ENCODE data around the gene S1PR4. TPM values are rescaled to one million over a fixed set of nuclear protein-coding genes. Genes with fewer than 3 reads are reported as not detected.

Gene S1PR4
- total and polyA plus RNA-seq, 2 of the 8 experiments (the other 6 are each of a cell fraction or from before 2014, with no cell fraction given): not detected

- H3K4me3 ChIP-seq (ENCODE audit: extremely low read depth in 1 of 4, insufficient read depth in 2 of 4, low read depth in 3 of 4, low read length in 4 of 4): no peak overlapping the region; a peak in 1 of 8 replicates
- H3K27me3 ChIP-seq (replicated peaks in 1 of 4; ENCODE audit: control insufficient read depth in 3 of 4, extremely low read depth in 1 of 4, insufficient read depth in 3 of 4, low read length in 3 of 4): no peaks in the 10 kb centered on the region; a peak in 1 of 7 replicates
- no peak overlapping the region for H2AK5ac ChIP-seq (ENCODE audit: low read depth, low read length)
- H3K14ac ChIP-seq (ENCODE audit: insufficient read length): no peak overlapping the region
- H3K27ac ChIP-seq (ENCODE audit: low read depth, low read length): no peak overlapping the region
- no peak overlapping the region for H3K23ac ChIP-seq (ENCODE audit: insufficient read length)
- H3K4ac ChIP-seq (replicated peaks; ENCODE audit: insufficient read length, low read depth, low read length): no peak overlapping the region
- H4K91ac ChIP-seq (replicated peaks; ENCODE audit: insufficient read length, low read length): no peak overlapping the region
- no peak overlapping the region for H2BK12ac ChIP-seq (ENCODE audit: low read depth, low read length)
- no peak overlapping the region for H2BK120ac ChIP-seq (replicated peaks; ENCODE audit: low read depth, low read length)
- DNase-seq (ENCODE audit: low read depth in 1 of 2, low spot score in 2 of 2): no peak
- H2AFZ ChIP-seq (ENCODE audit: low read length): no peak overlapping the region
- CTCF ChIA-PET (ENCODE audit: partially characterized antibody): interaction anchor here (0.6 to 2.0 kb wide), 11 partner anchors 11 to 214 kb away, joined by 3 to 8 read pairs (median 3); no protein-coding TSS in a partner anchor
- no peak overlapping the region; a peak in 1 of 7 replicates for H3K9ac ChIP-seq (replicated peaks in 1 of 4; ENCODE audit: extremely low read depth in 1 of 4, low read depth in 3 of 4, low read length in 3 of 4)
- no peak overlapping the region for H3K4me2 ChIP-seq (ENCODE audit: insufficient read depth in 1 of 2, low read depth in 2 of 2, low read length in 2 of 2)
- 81% methylated on average over 9 of the region's 9 CpGs; no CpG with 5 or more reads in 1 of the 2 experiments for WGBS, 2 experiments (ENCODE audit: extremely low coverage in 1 of 2, insufficient coverage in 1 of 2, insufficient read length in 1 of 2, insufficient replicate concordance in 2 of 2, low coverage in 1 of 2, low lambda C conversion rate in 2 of 2, missing lambda C conversion rate in 1 of 2)
- no peak overlapping the region for H2BK15ac ChIP-seq (ENCODE audit: low read length)
- H3K23me2 ChIP-seq (ENCODE audit: low read depth, low read length): peaks cover 16% of the 10 kb centered on the region; the same call in 1 of the 2 replicates
- no peak overlapping the region for H3K18ac ChIP-seq (ENCODE audit: extremely low read depth, low read length)
- no peak for TF ChIP-seq ZNF274 (IDR thresholded peaks at IDR 0.05; ENCODE audit: borderline replicate concordance, extremely low read depth, low read length)
- no peak for TF ChIP-seq SUZ12 (IDR thresholded peaks at IDR 0.05; ENCODE audit: low read length)
- TF ChIP-seq SRF (IDR thresholded peaks at IDR 0.05; ENCODE audit: low read depth, low read length): no peak
- no peak for TF ChIP-seq TEAD4 (IDR thresholded peaks at IDR 0.05; ENCODE audit: low read depth, low read length)
- TF ChIP-seq KDM4A (IDR thresholded peaks at IDR 0.05; ENCODE audit: low read depth, low read length, severe bottlenecking): no peak
- TF ChIP-seq SP1 (IDR thresholded peaks at IDR 0.05; ENCODE audit: low read depth, low read length): no peak
- no peak for TF ChIP-seq BCL11A (IDR thresholded peaks at IDR 0.05; ENCODE audit: low read depth in 2 of 2, low read length in 2 of 2)
- TF ChIP-seq, protein P1, sequence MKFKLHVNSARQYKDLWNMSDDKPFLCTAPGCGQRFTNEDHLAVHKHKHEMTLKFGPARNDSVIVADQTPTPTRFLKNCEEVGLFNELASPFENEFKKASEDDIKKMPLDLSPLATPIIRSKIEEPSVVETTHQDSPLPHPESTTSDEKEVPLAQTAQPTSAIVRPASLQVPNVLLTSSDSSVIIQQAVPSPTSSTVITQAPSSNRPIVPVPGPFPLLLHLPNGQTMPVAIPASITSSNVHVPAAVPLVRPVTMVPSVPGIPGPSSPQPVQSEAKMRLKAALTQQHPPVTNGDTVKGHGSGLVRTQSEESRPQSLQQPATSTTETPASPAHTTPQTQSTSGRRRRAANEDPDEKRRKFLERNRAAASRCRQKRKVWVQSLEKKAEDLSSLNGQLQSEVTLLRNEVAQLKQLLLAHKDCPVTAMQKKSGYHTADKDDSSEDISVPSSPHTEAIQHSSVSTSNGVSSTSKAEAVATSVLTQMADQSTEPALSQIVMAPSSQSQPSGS (IDR thresholded peaks at IDR 0.05; ENCODE audit: low read length): no peak
- TF ChIP-seq, protein P2, sequence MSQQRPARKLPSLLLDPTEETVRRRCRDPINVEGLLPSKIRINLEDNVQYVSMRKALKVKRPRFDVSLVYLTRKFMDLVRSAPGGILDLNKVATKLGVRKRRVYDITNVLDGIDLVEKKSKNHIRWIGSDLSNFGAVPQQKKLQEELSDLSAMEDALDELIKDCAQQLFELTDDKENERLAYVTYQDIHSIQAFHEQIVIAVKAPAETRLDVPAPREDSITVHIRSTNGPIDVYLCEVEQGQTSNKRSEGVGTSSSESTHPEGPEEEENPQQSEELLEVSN (IDR thresholded peaks at IDR 0.05): no peak
- 0 out of 4 replicates have a peak, but pooled peaks cover 0 to 2% of the 10 kb centered on the region in 2 experiments for H3K79me2 ChIP-seq (ENCODE audit: control insufficient read depth in 1 of 2, insufficient read depth in 2 of 2, low read length in 2 of 2)
- H3K9me3 ChIP-seq (ENCODE audit: insufficient read depth in 2 of 2, low read depth in 1 of 2, low read length in 1 of 2): no peaks in the 10 kb centered on the region
- H3K79me1 ChIP-seq (ENCODE audit: low read depth, low read length): no peaks in the 10 kb centered on the region
- FAIRE-seq: no peak
- H4K20me1 ChIP-seq (replicated peaks in 1 of 2; ENCODE audit: control insufficient read depth in 1 of 2, insufficient read depth in 2 of 2, low read length in 2 of 2): peaks cover 9 to 16% of the 10 kb centered on the region in 2 experiments
- H2BK5ac ChIP-seq (ENCODE audit: low read depth, low read length): no peak overlapping the region
- no peak overlapping the region; the same call in 1 of the 2 replicates for H4K8ac ChIP-seq (ENCODE audit: extremely low read depth, insufficient read depth, low read length)
- no peak overlapping the region for H3K56ac ChIP-seq (replicated peaks; ENCODE audit: insufficient read length, low read depth, low read length)
- POLR2A ChIA-PET (ENCODE audit: partially characterized antibody): interaction anchor here (0.9 to 2.2 kb wide), 6 partner anchors 9 to 17 kb away, joined by 3 to 7 read pairs (median 3); no protein-coding TSS in a partner anchor
- H2BK20ac ChIP-seq (ENCODE audit: low read length): no peak overlapping the region
- no peak overlapping the region for H4K5ac ChIP-seq (ENCODE audit: insufficient read length, low read depth, low read length)
- peaks cover 6 to 19% (median 9%) of the 10 kb centered on the region in 4 experiments for H3K4me1 ChIP-seq (replicated peaks in 1 of 4; ENCODE audit: control insufficient read depth in 3 of 4, insufficient read depth in 4 of 4, low read length in 3 of 4)
- H3K36me3 ChIP-seq (ENCODE audit: control insufficient read depth in 2 of 4, insufficient read depth in 4 of 4, low read length in 3 of 4): no peaks in the 10 kb centered on the region
These were observed 50.8 kb downstream of the S1PR4 start for GRCh38 chr19:3229346-3229743.
